Left lung (tissue), 10 donors: Measurements from ENCODE around the gene MGAT2. TPM values are rescaled to one million over a fixed set of nuclear protein-coding genes. Genes with fewer than 3 reads are reported as not detected.

Experiments used
- ATAC-seq: fragments of 200-7000 bp; cut with Tn5 transposase; one replicate; pipeline ENCODE4 v1.9.1; 2020; ENCODE audit warnings: moderate library complexity
- DNase-seq, 4 donors: peaks; one replicate each; pipeline ENCODE4 v3.0.0-alpha.2; 2013 to 2020
- H3K27ac ChIP-seq, 2 donors: fragments of 200-600 bp; sonication (generic) in 1 of 2; one replicate each; pipeline versions ENCODE4 v1.5.0 to v1.8.0; 2020 to 2021
- H3K27me3 ChIP-seq, 2 donors: fragments of 200-600 bp; sonication (generic) in 1 of 2; one replicate each; pipeline versions ENCODE4 v1.5.0 to v1.8.0; 2020 to 2021
- H3K36me3 ChIP-seq, 2 donors: fragments of 200-600 bp; sonication (generic) in 1 of 2; one replicate each; pipeline versions ENCODE4 v1.5.0 to v1.8.0; 2020 to 2021
- H3K4me1 ChIP-seq, 2 donors: fragments of 200-600 bp; one replicate each; pipeline ENCODE4 v1.8.0; 2021
- H3K4me3 ChIP-seq, 2 donors: fragments of 200-600 bp; sonication (generic) in 1 of 2; one replicate each; pipeline versions ENCODE4 v1.5.0 to v1.8.0; 2020 to 2021; ENCODE audit warnings: mild to moderate bottlenecking in 1 of 2
- H3K9me3 ChIP-seq, 2 donors: fragments of 200-600 bp; sonication (generic) in 1 of 2; one replicate each; pipeline versions ENCODE4 v1.5.0 to v1.8.0; 2020 to 2021
- CTCF ChIP-seq, 2 donors: fragments of 200-600 bp; sonication (generic) in 1 of 2; IDR thresholded peaks; one replicate each; pipeline versions ENCODE4 v1.5.0 to v1.8.0; 2021; ENCODE audit warnings: antibody characterized with exemption in 2 of 2
- intact Hi-C, 2 donors: fragments of 100-400 bp; cut with DNase I; formaldehyde crosslinking; loops; one replicate each; pipeline versions ENCODE4 v1.11.2 to v1.14.2; 2022
- polyA plus RNA-seq, 6 donors: library from polyadenylated mRNA; unstranded; fragments of 120-200 nt; gene quantifications; one replicate each; pipeline ENCODE4 v1.2.1, GENCODE V29; 2013; ENCODE audit not compliant: insufficient read length in 6 of 6
- total RNA-seq, 2 donors: library from RNA; stranded (reverse); fragmentation: NEBNext Ultra II Directional; extraction: Animal tissue kit (Norgen Biotek cat#: 25700); gene quantifications; one replicate each; pipeline ENCODE4 v1.2.1, GENCODE V29; 2021
- donor health status: DM: no; HTN: yes; CAD: no.
- donor health status: DM: no; HTN: no; CAD: no.

The MGAT2 gene
- total and polyA plus RNA-seq, 8 donors, result 8.3 to 47.2 (median 17.6) TPM

- DNase-seq, result no peak
- H3K9me3 ChIP-seq, result no peaks in the 10 kb centered on the region
- intact Hi-C loops, result no loop called here
- H3K4me3 ChIP-seq, result no peak overlapping the region
- ATAC-seq, result no peak
- H3K36me3 ChIP-seq, result no peaks in the 10 kb centered on the region
- no peak overlapping the region for H3K27ac ChIP-seq
- H3K4me1 ChIP-seq, result no peaks in the 10 kb centered on the region
- no peak for TF ChIP-seq CTCF (IDR thresholded peaks at IDR 0.05)
- H3K27me3 ChIP-seq, result no peaks in the 10 kb centered on the region
Observed at GRCh38 chr14:49659526-49660455, 39.2 kb downstream of the MGAT2 start.

DNA sequence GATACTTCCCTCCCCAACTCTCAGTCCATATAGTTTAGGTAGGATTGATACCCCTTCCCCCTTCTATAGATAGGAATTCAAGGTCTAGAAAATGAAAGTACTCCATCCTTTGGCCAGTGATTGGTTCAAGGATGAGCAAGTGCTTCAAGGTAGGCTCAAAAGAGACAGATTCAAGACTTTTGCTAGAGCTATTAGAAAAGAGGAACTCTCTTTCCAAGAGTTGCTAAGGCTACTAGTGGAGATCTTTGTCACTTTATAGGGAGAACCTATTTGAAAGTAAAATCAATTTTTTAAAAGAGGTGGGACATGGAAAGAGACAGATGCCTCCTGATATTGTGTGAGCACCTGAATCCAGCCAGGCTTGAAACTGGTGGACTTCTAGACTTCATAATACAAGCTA is 49.9 kb downstream of the MGAT2 start:
- intact Hi-C loops, result no loop called here
- Histone ChIP-seq H3K4me3 (no peak overlapping the region), H3K27me3 (no peaks in the 10 kb centered on the region), H3K4me1 (no peaks in the 10 kb centered on the region), H3K9me3 (no peaks in the 10 kb centered on the region), H3K36me3 (no peaks in the 10 kb centered on the region), H3K27ac (no peak overlapping the region)
- TF ChIP-seq CTCF (IDR thresholded peaks at IDR 0.05), result no peak
- DNase-seq (no peak), ATAC-seq (no peak)

Other genes with a start within 250 kb of the MGAT2 start
- 1,000 to 10,000 TPM; 1,178 to 1,228 TPM for gene RPS29, start 34.4 kb upstream of the MGAT2 start, total RNA-seq
- gene RPS29, start 34.4 kb upstream of the MGAT2 start, polyA plus RNA-seq, result 1,000 to 10,000 TPM; 1,763 to 2,162 (median 1,984) TPM
- gene LRR1, start 21.9 kb upstream of the MGAT2 start, total RNA-seq, result 10 to 100 TPM; 10.1 to 14.6 TPM
- 10 to 100 TPM; 10.5 to 16.1 (median 12.9) TPM for gene LRR1, start 21.9 kb upstream of the MGAT2 start, polyA plus RNA-seq
- 100 to 1,000 TPM; 111 to 137 TPM for gene RPL36AL, start 173 bp upstream of the MGAT2 start, total RNA-seq
- gene RPL36AL, start 173 bp upstream of the MGAT2 start, polyA plus RNA-seq, result 100 to 1,000 TPM; 156 to 213 (median 176) TPM
- gene DNAAF2, start 14.4 kb downstream of the MGAT2 start, total RNA-seq, result 1 to 10 TPM; 5.4 to 6.8 TPM
- 10 to 100 TPM; 14.1 to 17.7 (median 15.1) TPM for gene DNAAF2, start 14.4 kb downstream of the MGAT2 start, polyA plus RNA-seq
- 1 to 10 TPM; 6.4 to 8.2 TPM for gene POLE2, start 67.4 kb downstream of the MGAT2 start, total RNA-seq
- gene POLE2, start 67.4 kb downstream of the MGAT2 start, polyA plus RNA-seq, result 10 to 100 TPM; 21.0 to 27.3 (median 24.5) TPM
- 1 to 10 TPM; 3.5 to 5.6 TPM for gene KLHDC1, start 72.3 kb downstream of the MGAT2 start, total RNA-seq
- gene KLHDC1, start 72.3 kb downstream of the MGAT2 start, polyA plus RNA-seq, result 1 to 10 TPM; 5.5 to 9.4 (median 7.5) TPM
- gene KLHDC2, start 147.4 kb downstream of the MGAT2 start, total RNA-seq, result 10 to 100 TPM; 32.6 to 49.8 TPM
- gene KLHDC2, start 147.4 kb downstream of the MGAT2 start, polyA plus RNA-seq, result 100 to 1,000 TPM in 5 of 6 donors, 10 to 100 TPM in 1; 96.0 to 138 (median 110) TPM
- gene NEMF, start 232.0 kb downstream of the MGAT2 start, total RNA-seq, result 10 to 100 TPM; 48.1 to 62.1 TPM
- gene NEMF, start 232.0 kb downstream of the MGAT2 start, polyA plus RNA-seq, result 10 to 100 TPM; 75.2 to 94.3 (median 85.1) TPM